ENCODE data around the gene SACS.

The SACS gene

GRCh38 chr13:23391752-23392151, 41.8 kb downstream of the SACS start:
- TF ChIP-seq, protein P1, sequence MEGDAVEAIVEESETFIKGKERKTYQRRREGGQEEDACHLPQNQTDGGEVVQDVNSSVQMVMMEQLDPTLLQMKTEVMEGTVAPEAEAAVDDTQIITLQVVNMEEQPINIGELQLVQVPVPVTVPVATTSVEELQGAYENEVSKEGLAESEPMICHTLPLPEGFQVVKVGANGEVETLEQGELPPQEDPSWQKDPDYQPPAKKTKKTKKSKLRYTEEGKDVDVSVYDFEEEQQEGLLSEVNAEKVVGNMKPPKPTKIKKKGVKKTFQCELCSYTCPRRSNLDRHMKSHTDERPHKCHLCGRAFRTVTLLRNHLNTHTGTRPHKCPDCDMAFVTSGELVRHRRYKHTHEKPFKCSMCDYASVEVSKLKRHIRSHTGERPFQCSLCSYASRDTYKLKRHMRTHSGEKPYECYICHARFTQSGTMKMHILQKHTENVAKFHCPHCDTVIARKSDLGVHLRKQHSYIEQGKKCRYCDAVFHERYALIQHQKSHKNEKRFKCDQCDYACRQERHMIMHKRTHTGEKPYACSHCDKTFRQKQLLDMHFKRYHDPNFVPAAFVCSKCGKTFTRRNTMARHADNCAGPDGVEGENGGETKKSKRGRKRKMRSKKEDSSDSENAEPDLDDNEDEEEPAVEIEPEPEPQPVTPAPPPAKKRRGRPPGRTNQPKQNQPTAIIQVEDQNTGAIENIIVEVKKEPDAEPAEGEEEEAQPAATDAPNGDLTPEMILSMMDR (IDR thresholded peaks at IDR 0.05; ENCODE audit: insufficient read depth, low read length, missing control alignments): no peak
- DNase-seq (ENCODE audit: low read depth, low spot score): no peak
- ChIA-PET CTCF (no interaction called here), POLR2A (no interaction called here)
- no peak overlapping the region for H3K4me3 ChIP-seq (ENCODE audit: low read depth, low read length)

- ChIA-PET CTCF (no interaction called here), POLR2A (no interaction called here)
- no peak for DNase-seq (ENCODE audit: low read depth, low spot score)
Observed at GRCh38 chr13:23386533-23386932, 47.0 kb downstream of the SACS start.

DNA sequence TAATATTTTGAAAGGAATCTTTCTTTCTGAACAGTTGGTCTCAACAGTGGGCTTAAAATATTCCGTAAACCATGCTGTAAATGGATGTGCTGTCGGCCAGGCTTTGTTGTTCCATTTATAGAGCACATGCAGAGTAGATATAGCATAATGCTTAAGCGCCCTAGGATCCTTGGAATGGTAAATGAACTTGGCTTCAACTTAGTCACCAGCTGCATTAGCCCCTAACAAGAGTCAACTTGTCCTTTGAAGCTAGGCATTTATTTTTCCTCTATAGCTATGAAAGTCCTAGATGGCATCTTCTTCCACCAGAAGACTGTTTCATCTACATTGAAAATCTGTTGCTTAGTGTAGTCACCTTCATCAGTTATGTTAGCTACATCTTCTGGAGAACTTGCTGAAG, 47.6 kb downstream of the SACS start:
- ChIA-PET CTCF (no interaction called here), POLR2A (interaction anchor here (0.8 kb wide), 1 partner anchor 288 kb away, joined by 3 read pairs; no protein-coding TSS in a partner anchor)
- no peak for DNase-seq (ENCODE audit: low read depth, low spot score)
- H3K4me3 ChIP-seq (ENCODE audit: low read depth, low read length): no peak overlapping the region
- TF ChIP-seq, protein P1 (IDR thresholded peaks at IDR 0.05; ENCODE audit: insufficient read depth, low read length, missing control alignments): no peak

More at GRCh38 chr13:23386533-23386932, 47.0 kb downstream of the SACS start:
- TF ChIP-seq, protein P1 (IDR thresholded peaks at IDR 0.05; ENCODE audit: insufficient read depth, low read length, missing control alignments): no peak
- no peak overlapping the region for H3K4me3 ChIP-seq (ENCODE audit: low read depth, low read length)

- TF ChIP-seq, protein P1 (IDR thresholded peaks at IDR 0.05; ENCODE audit: insufficient read depth, low read length, missing control alignments): no peak
- CTCF ChIA-PET: no interaction called here
- H3K4me3 ChIP-seq (ENCODE audit: low read depth, low read length): no peak overlapping the region
- POLR2A ChIA-PET: no interaction called here
- DNase-seq (ENCODE audit: low read depth, low spot score): peak; percentile 57
Observed at GRCh38 chr13:23384111-23384510, 49.4 kb downstream of the SACS start.

GRCh38 chr13:23383151-23383550, 50.4 kb downstream of the SACS start:
- TF ChIP-seq, protein P1 (IDR thresholded peaks at IDR 0.05; ENCODE audit: insufficient read depth, low read length, missing control alignments): no peak
- no peak for DNase-seq (ENCODE audit: low read depth, low spot score)
- ChIA-PET CTCF (no interaction called here), POLR2A (no interaction called here)
- H3K4me3 ChIP-seq (ENCODE audit: low read depth, low read length): no peak overlapping the region

DNA sequence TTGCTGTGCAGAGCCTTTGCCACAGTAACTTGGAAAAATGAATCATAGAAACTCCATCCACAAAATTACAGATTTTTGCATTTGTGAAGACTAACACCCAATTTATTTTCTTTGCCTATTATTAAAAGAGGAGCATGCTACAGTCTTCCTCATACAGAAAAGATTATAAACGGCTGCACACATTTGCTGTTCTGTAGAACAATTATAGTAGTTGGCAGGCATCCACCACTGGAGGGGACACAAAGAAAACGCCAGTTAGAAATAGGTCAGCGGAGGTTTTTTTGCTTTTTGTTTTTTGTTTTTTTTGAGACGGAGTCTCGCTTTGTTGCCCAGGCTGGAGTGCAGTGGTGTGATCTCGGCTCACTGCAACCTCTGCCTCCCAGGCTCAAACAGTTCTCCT, 51.6 kb downstream of the SACS start:
- ChIA-PET POLR2A (no interaction called here), CTCF (no interaction called here)
- H3K4me3 ChIP-seq (ENCODE audit: low read depth, low read length): no peak overlapping the region
- DNase-seq (ENCODE audit: low read depth, low spot score): no peak
- TF ChIP-seq, protein P1 (IDR thresholded peaks at IDR 0.05; ENCODE audit: insufficient read depth, low read length, missing control alignments): no peak
